GM12878 (cell line): ENCODE results near the gene LENG9. TPM values are rescaled to one million over a fixed set of nuclear protein-coding genes. Genes with fewer than 3 reads are reported as not detected.
"Not testable (repeated sequence)": the region's sequence is repeated elsewhere in the genome, so short reads cannot be mapped to it uniquely, and the experiment has no call there.

Experiments used
- ATAC-seq: fragments of 200-7000 bp; cut with Tn5 transposase; 3 replicates; pipeline ENCODE4 v1.9.1; 2020; ENCODE audit warnings: mild to moderate bottlenecking, moderate library complexity
- BruUV-seq: library from RNA; stranded (reverse); fragments of 400-500 nt; replicated peaks from 2 replicates; lab custom pipeline; 2021; lab: Mats Ljungman, UMichigan
- CTCF ChIA-PET: fragments of 300-600 bp; sonication (Branson Sonifier 250); formaldehyde crosslinking; extraction: SDS; loops from one replicate; lab custom pipeline; 2021; ENCODE audit warnings: inconsistent platforms; lab: Yijun Ruan, JAX
- POLR2A ChIA-PET: fragments of 350-600 bp; formaldehyde crosslinking; extraction: SDS; loops from one replicate; lab custom pipeline; 2021; ENCODE audit warnings: inconsistent platforms; lab: Charles Lee
- RAD21 ChIA-PET: fragments of 300-600 bp; sonication (Branson Sonifier 250); formaldehyde crosslinking; loops from one replicate; lab custom pipeline; 2023; ENCODE audit warnings: antibody characterized with exemption; ENCODE audit not compliant: unreplicated experiment; lab: Charles Lee
- SMC1A ChIA-PET: fragments of 300-600 bp; sonication (Branson Sonifier 250); formaldehyde crosslinking; loops from one replicate; lab custom pipeline; 2023; ENCODE audit not compliant: unreplicated experiment, uncharacterized antibody; lab: Charles Lee
- DNase-seq: peaks from one replicate; pipeline ENCODE4 v3.0.0-alpha.2; 2011; ENCODE audit warnings: low read depth, low spot score
- FAIRE-seq: peaks from 3 replicates; lab custom pipeline; 2011; peaks lifted over from hg19 to GRCh38; lab: Jason Lieb, UNC
- H2AFZ ChIP-seq: 2 replicates; pipeline ENCODE4 v1.6.0; 2011; ENCODE audit warnings: low read depth, low read length, control low read depth; ENCODE audit not compliant: control insufficient read depth
- H3K27ac ChIP-seq: 2 replicates; pipeline ENCODE4 v1.5.1; 2011; ENCODE audit warnings: control low read depth; ENCODE audit not compliant: control insufficient read depth, insufficient read depth
- H3K27me3 ChIP-seq, 2 experiments: replicated peaks in 1 of 2; 2 replicates each; pipeline versions ENCODE4 v1.6.0 to v1.6.1; 2011; ENCODE audit warnings: low read length in 1 of 2; ENCODE audit not compliant: control insufficient read depth in 2 of 2, insufficient read depth in 2 of 2
- H3K36me3 ChIP-seq, 2 experiments: 2 replicates each; pipeline ENCODE4 v1.5.1; 2011; ENCODE audit warnings: low read length in 1 of 2; ENCODE audit not compliant: control insufficient read depth in 2 of 2, insufficient read depth in 2 of 2
- H3K4me1 ChIP-seq: 2 replicates; pipeline ENCODE4 v1.6.1; 2011; ENCODE audit warnings: mild to moderate bottlenecking, low read length, moderate library complexity, mixed read lengths; ENCODE audit not compliant: control insufficient read depth, insufficient read depth
- H3K4me2 ChIP-seq: 2 replicates; pipeline ENCODE4 v1.6.0; 2011; ENCODE audit warnings: control low read depth; ENCODE audit not compliant: control insufficient read depth, insufficient read depth
- H3K4me3 ChIP-seq: fragments of 200-600 bp; sonication (generic); 2 replicates; pipeline ENCODE4 v1.5.1; 2016
- H3K79me2 ChIP-seq: 2 replicates; pipeline ENCODE4 v1.6.0; 2011; ENCODE audit warnings: low read length; ENCODE audit not compliant: control insufficient read depth, insufficient read depth
- H3K9ac ChIP-seq: 2 replicates; pipeline ENCODE4 v1.8.0; 2011; ENCODE audit warnings: low read length, control low read depth, mixed read lengths; ENCODE audit not compliant: control insufficient read depth, insufficient read depth
- H3K9me3 ChIP-seq: replicated peaks from 3 replicates; pipeline ENCODE4 v1.5.1; 2011; ENCODE audit warnings: mild to moderate bottlenecking, low read length; ENCODE audit not compliant: control insufficient read depth, insufficient read depth
- H4K20me1 ChIP-seq: 2 replicates; pipeline ENCODE4 v1.6.0; 2011; ENCODE audit not compliant: control insufficient read depth, insufficient read depth
- POLR2AphosphoS5 ChIP-seq: IDR thresholded peaks from 2 replicates; pipeline ENCODE4 v1.6.1; 2011; ENCODE audit warnings: mild to moderate bottlenecking, low read length, inconsistent platforms
- WGBS: methylation state at CpG from one replicate; pipeline ENCODE4 v1.1.6; 2016; ENCODE audit warnings: low lambda C conversion rate; ENCODE audit not compliant: insufficient replicate concordance, insufficient coverage; ENCODE audit errors: missing lambda C conversion rate; 5-methylcytosine and 5-hydroxymethylcytosine counted together
- in situ Hi-C: fragments of 300-500 bp; cut with MboI; formaldehyde crosslinking; loops from 9 replicates; pipeline ENCODE4 v1.14.3; 2018; ENCODE audit warnings: mixed read lengths
- intact Hi-C: fragments of 100-400 bp; cut with micrococcal nuclease; formaldehyde crosslinking; loops from one replicate; pipeline ENCODE4 v1.14.2; 2022; ENCODE audit not compliant: unreplicated experiment
- polyA plus RNA-seq, 11 experiments: library from polyadenylated mRNA; depleted of rRNA in 4 of 11; unstranded in 6 of 11; stranded (reverse) in 5 of 11; fragments of >200 nt; fragmentation: Nextera tagmentation in 4 of 11; fragmentation: Illumina TruSeq in 1 of 11; extraction: Ambion mirVana in 4 of 11; extraction: Trizol in 1 of 11; gene quantifications; 1 replicate in 1 of 11; 2 replicates in 10 of 11; pipeline versions ENCODE4 v1.2.1 to v1.2.3, GENCODE V29; 2011 to 2016; ENCODE audit warnings: inconsistent platforms in 2 of 11, missing spikeins in 2 of 11, low read depth in 1 of 11
- total RNA-seq, 4 experiments: library from RNA; depleted of rRNA in 3 of 4; stranded (reverse); fragments of >200 nt in 3 of 4; fragmentation: Illumina TruSeq in 1 of 4; extraction: Trizol in 1 of 4; gene quantifications; 2 replicates each; pipeline versions ENCODE4 v1.2.1 to v1.2.3, GENCODE V29; 2013 to 2021

LENG9 gene
- total and polyA plus RNA-seq, 10 of the 15 experiments (the other 5 are each of a cell fraction or from before 2014, with no cell fraction given) = 0.09 to 2.9 (median 0.76) TPM; not detected in 1

- Histone ChIP-seq H3K79me2 (no peaks in the 10 kb centered on the region), H3K9me3 (no peaks in the 10 kb centered on the region; the same call in 2 of the 3 replicates), H3K4me1 (peaks cover 10% of the 10 kb centered on the region), H3K36me3 (no peaks in the 10 kb centered on the region), H3K4me3 (no peak overlapping the region), H4K20me1 (no peaks in the 10 kb centered on the region), H3K27me3 (no peaks in the 10 kb centered on the region), H3K9ac (no peak overlapping the region), H3K4me2 (no peak overlapping the region), H3K27ac (no peak overlapping the region), H2AFZ (no peak overlapping the region)
- WGBS = 66% methylated on average over 10 of the region's 10 CpGs
- ChIA-PET POLR2A (interaction anchor here (0.6 kb wide), 1 partner anchor 540 kb away, joined by 3 read pairs; no protein-coding TSS in a partner anchor), CTCF (interaction anchor here (0.8 to 2.3 kb wide), 3 partner anchors 24 to 28 kb away, joined by 3 to 11 read pairs (median 3); no protein-coding TSS in a partner anchor), RAD21 (no interaction called here), SMC1A (interaction anchor here (0.6 to 1.3 kb wide), 3 partner anchors 11 to 168 kb away, joined by 3 to 4 read pairs (median 3); no protein-coding TSS in a partner anchor)
- in situ Hi-C loops = no loop called here
- ATAC-seq (no peak), FAIRE-seq (no peak), DNase-seq (no peak)
- intact Hi-C loops = no loop called here
- no TSS peak for BruUV-seq
- TF ChIP-seq POLR2AphosphoS5 = no peak
Observed at GRCh38 chr19:54506079-54506478, 42.5 kb upstream of the LENG9 start.

GRCh38 chr19:54505542-54505941 is 42.0 kb upstream of the LENG9 start:
- H3K27me3 ChIP-seq, H3K4me2 ChIP-seq, BruUV-seq, DNase-seq, RAD21 ChIA-PET, intact Hi-C loops, H3K4me3 ChIP-seq, H3K9ac ChIP-seq, FAIRE-seq, in situ Hi-C loops, H2AFZ ChIP-seq, H3K4me1 ChIP-seq, H3K27ac ChIP-seq, ATAC-seq, POLR2A ChIA-PET, H4K20me1 ChIP-seq, H3K79me2 ChIP-seq, H3K36me3 ChIP-seq, H3K9me3 ChIP-seq: not testable (repeated sequence)
- ChIA-PET SMC1A (interaction anchor here (1.3 kb wide), 1 partner anchor 13 kb away, joined by 3 read pairs; no protein-coding TSS in a partner anchor), CTCF (interaction anchor here (0.9 to 2.3 kb wide), 2 partner anchors 24 to 26 kb away, joined by 3 to 11 read pairs; no protein-coding TSS in a partner anchor)
- WGBS = 50% methylated on average over 4 of the region's 4 CpGs
